GM21528 (cell line): ENCODE measurements around the gene PPCDC.
A peak's percentile ranks its signal among the peaks of the same experiment; 100 is the strongest.

Source experiments
- ATAC-seq: cut with Tn5 transposase; IDR thresholded peaks from one replicate; pipeline ENCODE4 v1.9.1; 2021; ENCODE audit warnings: mild to moderate bottlenecking, moderate library complexity; ENCODE audit not compliant: unreplicated experiment, low FRiP score

Gene PPCDC

DNA sequence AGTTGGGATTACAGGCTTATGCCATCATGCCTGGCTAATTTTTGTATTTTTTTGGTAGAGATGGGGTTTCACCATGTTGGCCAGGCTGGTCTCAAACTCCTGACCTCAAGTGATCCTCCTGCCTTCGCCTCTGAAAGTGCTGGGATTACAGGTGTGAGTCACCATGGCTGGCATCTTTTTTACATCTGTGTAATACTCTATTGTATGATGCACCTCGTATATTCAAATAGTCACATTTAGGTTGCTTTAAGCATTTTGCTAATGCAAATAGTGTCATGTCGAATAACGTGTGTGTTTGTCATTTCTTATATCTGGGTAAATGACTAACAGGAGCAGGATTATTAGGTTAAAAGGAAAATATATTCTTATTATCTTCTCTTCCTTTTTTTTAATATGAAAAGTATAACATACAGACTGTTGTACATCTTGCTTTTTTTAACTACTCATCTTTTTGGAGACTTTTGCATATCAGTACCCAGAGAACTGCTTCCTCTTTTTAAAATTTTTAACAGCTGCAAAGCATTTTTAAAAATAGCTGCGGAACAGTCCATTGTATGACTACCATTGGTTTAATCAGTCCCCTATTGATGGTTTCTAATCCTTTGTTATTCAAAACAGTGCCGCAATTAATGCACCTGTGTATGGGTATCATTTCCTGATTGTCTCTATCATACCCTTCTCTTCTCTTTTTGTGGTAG, 14.6 kb upstream of the PPCDC start:
- peak; percentile 81 for ATAC-seq

DNA sequence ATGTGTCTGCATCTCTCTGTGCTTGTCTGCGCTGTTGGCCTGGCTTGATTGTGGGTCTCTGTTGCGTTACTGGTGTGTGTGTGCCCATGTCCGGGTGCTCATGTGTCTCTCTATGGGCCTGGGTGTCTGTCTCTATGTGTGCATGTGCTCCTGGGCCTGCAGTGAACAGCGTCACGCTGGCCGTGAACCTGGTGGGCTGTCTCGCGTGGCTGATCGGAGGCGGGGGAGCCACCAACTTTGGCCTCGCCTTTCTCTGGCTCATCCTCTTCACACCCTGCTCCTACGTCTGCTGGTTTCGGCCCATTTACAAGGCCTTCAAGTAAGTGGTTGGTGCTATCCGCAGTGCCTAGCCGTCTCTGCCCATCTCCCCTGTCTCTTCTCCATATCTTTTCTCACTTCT, 7.0 kb upstream of the PPCDC start:
- ATAC-seq, result no peak

DNA sequence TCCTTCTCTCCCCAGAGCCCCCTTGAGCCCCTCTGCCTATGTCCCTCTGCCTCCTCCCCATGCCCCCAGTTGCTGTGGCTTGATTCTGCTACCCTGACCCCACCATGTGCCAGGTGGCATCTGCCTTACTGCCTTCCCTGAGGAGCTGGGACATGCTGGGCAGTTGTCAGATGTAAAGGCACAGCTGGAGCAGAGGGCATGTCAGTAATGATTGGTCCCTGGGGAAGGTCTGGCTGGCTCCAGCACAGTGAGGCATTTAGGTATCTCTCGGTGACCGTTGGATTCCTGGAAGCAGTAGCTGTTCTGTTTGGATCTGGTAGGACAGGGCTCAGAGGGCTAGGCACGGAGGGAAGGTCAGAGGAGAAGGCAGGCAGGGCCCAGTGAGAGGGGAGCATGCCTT, 3.5 kb upstream of the PPCDC start:
- no peak for ATAC-seq

- no peak for ATAC-seq
Observed at GRCh38 chr15:75021341-75021740, 2.0 kb upstream of the PPCDC start.

GRCh38 chr15:75022783-75023180, 608 bp upstream of the PPCDC start:
- no peak for ATAC-seq

DNA sequence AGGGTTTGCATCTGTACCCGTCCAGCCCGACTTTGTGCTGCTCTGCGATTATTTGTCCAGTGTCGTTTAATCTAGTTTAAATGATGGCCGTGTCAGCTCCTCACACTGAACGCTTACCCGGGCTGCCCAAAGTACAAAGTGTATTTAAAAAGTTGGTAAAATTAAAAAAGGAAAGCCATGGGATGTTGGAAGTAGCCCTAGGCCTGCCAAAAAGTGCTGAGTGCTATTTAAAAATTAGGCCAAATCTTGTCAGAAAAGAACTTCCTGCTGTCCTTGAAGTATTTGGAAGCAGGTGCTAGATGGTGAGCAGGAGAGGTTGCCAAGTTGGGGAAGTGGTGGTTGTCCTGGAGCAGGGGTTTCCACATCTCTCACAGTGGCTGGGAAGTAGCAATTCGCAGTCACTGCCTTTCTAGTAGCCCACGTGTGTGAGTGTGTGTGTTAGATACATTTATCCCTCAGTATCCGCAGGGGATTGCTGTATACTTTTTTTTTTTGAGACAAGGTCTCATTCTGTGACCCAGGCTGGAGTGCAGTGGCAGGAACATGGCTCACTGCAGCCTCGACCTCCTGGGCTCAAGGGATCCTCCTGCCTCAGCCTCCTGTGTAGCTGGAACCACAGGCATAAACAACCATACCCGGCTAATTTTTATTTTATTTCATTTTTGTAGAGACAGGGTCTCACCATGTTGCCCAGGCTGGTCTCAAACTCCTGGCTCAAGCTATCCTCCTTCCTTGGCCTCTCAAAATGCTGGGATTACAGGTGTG, 664 bp downstream of the PPCDC start:
- ATAC-seq, result no peak

DNA sequence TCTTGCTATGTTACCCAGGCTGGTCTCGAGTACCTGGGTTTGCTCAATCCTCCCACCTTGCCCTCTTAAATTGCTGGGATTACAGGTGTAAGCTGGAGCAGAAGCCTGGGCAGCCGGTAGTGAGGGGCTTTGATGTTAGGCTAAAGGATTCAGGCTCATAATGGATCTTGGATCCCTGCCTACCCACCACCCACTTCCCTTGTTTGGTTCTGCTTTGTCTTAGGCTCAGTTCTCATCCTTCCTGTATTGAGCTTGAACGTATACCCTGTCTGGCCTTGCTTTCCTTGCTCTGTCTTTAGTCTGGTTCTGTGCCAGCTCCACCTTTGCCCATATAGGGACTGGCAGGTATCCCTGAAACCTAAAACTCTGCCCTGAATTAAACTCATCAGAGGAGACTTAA, 1.7 kb downstream of the PPCDC start:
- ATAC-seq, result no peak

GRCh38 chr15:75025548-75026260, 2.3 kb downstream of the PPCDC start:
- no peak for ATAC-seq

GRCh38 chr15:75027551-75027950, 4.2 kb downstream of the PPCDC start:
- no peak for ATAC-seq

DNA sequence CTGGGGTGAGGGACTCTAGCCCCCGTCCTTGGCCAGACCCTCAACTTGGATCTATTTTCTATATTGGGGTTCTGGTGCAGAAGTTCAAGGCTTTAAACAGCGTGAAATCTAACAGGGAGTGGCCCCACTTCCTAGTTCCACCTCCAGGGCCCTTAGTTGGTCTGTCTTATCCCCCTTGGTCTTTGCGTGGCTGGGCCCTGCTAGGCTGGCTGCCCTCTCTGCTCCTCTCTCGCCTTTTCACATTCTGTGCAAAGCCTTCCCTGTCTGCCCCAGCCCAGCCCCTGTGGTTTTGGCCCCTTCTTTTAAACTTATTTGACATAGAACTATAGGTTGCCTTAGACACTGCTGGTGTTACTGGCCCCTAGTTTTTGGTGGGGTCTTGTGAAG, 5.6 kb downstream of the PPCDC start:
- no peak for ATAC-seq

DNA sequence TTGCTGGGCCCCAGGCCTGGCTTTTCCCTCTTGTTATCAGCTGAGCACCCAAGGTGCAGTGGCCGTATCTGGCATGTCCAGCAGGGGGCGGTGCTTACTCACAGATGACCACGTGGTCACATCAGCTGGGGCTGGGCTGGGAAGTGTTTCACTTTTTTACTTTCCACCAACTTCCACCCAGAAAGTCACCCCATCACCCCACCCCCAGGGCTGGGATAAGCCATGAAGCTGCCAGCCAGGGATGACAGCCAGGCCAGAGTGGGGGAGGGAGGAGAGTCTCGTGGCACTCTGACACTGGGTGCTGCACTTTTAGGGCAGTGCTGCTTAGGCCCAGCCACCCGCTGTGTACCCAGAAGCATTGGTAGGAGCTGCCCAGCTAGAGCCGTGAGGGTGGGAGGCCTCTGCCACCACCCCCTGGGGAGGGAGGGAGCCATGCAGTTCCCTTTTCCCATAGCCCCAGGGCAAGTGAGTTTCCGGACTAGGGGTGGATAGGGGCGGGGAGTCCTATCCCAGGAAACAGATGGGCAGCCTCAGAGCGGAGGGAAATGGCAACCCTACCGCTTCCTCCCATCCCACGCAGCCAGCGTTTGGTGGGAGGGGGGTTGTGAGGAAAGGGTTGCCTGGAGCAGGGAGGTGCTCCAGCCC, 6.1 kb downstream of the PPCDC start:
- no peak for ATAC-seq

- ATAC-seq, result no peak
Observed at GRCh38 chr15:75030023-75030413, 6.6 kb downstream of the PPCDC start.

DNA sequence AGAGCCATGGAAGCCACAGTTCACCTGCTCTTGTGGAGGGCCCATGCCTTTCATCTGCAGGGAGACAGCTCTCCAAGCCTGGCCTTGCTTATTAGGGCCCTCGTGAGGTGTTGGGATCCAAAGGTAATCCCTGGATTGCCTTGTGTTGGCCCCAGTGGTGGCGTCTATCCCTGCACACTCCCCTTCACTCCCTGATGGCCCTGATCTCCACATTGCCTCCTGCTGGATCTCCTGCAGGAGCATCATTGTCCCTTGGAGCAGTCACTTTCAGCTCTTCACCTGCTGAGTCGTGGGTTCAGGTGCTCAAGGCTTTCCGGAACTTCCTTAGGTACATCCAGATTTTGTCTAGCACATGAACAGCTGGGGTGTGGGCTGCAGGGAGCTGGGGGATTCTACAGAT, 7.0 kb downstream of the PPCDC start:
- no peak for ATAC-seq

- no peak for ATAC-seq
Observed at GRCh38 chr15:75031848-75032247, 8.5 kb downstream of the PPCDC start.

GRCh38 chr15:75032395-75032794, 9.0 kb downstream of the PPCDC start:
- ATAC-seq, result no peak

DNA sequence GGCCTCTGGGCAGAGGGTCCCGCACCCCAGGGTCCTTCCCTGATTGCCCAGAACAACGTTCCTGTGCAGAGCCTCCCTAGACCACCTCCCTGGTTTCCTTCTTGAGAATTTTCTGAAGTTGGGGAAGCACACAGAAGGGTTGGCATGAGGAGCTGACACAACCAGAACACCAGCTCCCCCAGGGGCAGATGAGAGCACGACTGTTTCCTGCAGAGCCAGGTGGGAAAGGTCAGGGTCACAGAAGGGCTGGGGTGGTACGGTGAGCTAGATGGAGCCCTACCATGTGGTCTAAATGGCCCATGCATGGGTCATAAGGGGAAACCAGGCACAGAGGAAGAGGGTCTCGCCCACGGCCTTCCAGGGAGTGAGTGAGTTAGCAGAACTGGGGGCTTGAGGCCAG, 10.4 kb downstream of the PPCDC start:
- no peak for ATAC-seq

- ATAC-seq, result no peak
Observed at GRCh38 chr15:75034615-75035014, 11.2 kb downstream of the PPCDC start.

DNA sequence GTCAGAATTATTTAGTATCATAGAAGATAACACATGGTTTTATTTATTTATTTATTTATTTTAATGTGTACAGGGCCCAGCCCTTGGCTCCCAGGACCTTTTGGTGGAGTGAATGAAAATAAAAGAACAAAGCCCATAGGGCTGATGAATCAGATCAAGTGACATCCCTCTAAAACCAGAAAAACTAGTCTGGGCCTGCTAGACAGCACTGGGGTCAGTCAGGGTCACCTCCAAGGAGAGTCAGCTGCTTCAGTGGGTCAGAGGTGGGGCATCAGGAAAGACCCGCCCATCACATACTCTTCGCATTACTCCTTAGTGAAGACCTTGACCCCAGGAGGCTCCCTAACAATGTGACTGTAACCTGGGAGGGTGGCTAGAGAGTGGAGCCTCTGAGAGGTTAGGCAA, 12.8 kb downstream of the PPCDC start:
- ATAC-seq, result no peak

- ATAC-seq, result no peak
Observed at GRCh38 chr15:75037685-75038084, 14.3 kb downstream of the PPCDC start.

DNA sequence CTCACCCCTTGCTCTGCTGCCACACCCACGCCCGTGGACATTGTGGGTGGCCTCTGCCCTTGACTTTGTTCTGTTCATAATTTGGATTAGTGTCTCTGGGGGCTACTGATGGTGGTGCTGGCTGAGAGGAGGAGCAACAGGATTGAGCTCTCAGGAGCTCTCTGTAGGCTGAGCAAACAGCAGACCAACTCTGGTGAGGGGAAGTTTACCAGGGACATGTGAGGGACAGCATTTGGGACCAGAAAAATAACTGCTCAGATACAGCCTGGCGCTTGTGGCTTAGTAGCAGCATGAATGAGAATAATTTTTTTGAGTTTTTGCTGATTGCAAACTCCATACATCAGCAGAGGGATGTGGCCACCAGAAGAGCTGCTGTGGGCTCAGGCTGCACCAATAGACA, 14.8 kb downstream of the PPCDC start:
- no peak for ATAC-seq
